CD4-positive, alpha-beta T cell treated with Interleukin-21 for 1 hour (primary cell): ENCODE measurements around the gene CTSG.
"Not testable (repeated sequence)": the region's sequence is repeated elsewhere in the genome, so short reads cannot be mapped to it uniquely, and the experiment has no call there.

Experiments used
- DNase-seq: peaks from one replicate; pipeline ENCODE4 v3.0.0-alpha.2; 2020

CTSG gene

GRCh38 chr14:24542346-24542936, 33.6 kb downstream of the CTSG start:
- no peak for DNase-seq

GRCh38 chr14:24535737-24536136, 40.3 kb downstream of the CTSG start:
- DNase-seq = no peak

GRCh38 chr14:24534286-24534685, 41.8 kb downstream of the CTSG start:
- DNase-seq = no peak

- not testable (repeated sequence) for DNase-seq
These were observed 50.0 kb downstream of the CTSG start for GRCh38 chr14:24525877-24526620.
